Memory B cell (primary cell): Measurements from ENCODE around the gene RAB3GAP2.
"Not testable (repeated sequence)": the region's sequence is repeated elsewhere in the genome, so short reads cannot be mapped to it uniquely, and the experiment has no call there.

Experiments used
- ATAC-seq: fragments of 150-1000 bp; cut with Tn5 transposase; 2 replicates; pipeline ENCODE4 v1.10.0; 2021; ENCODE audit warnings: low read depth, mild to moderate bottlenecking, moderate library complexity
- DNase-seq, 2 donors: peaks; one replicate each; pipeline ENCODE4 v3.0.0; 2022; ENCODE audit warnings: low spot score in 2 of 2
- H3K27ac Mint-ChIP-seq: one replicate; pipeline ENCODE4 v1.8.0; 2022; ENCODE audit warnings: mild to moderate bottlenecking, moderate library complexity, mixed read lengths
- H3K27me3 Mint-ChIP-seq: one replicate; pipeline ENCODE4 v1.8.0; 2022; ENCODE audit warnings: mixed read lengths
- H3K36me3 Mint-ChIP-seq: one replicate; pipeline ENCODE4 v1.8.0; 2022; ENCODE audit warnings: mild to moderate bottlenecking, mixed read lengths
- H3K4me1 Mint-ChIP-seq: one replicate; pipeline ENCODE4 v1.8.0; 2022; ENCODE audit warnings: mixed read lengths
- H3K4me3 Mint-ChIP-seq: one replicate; pipeline ENCODE4 v1.8.0; 2022; ENCODE audit warnings: mild to moderate bottlenecking, moderate library complexity, mixed read lengths
- H3K9me3 Mint-ChIP-seq: one replicate; pipeline ENCODE4 v1.8.0; 2022; ENCODE audit warnings: mixed read lengths

Gene RAB3GAP2

GRCh38 chr1:220241072-220241663, 31.1 kb downstream of the RAB3GAP2 start:
- no peak for DNase-seq
- Mint-ChIP-seq H3K27me3 (no peaks in the 10 kb centered on the region), H3K4me3 (no peak overlapping the region), H3K9me3 (peaks cover 2% of the 10 kb centered on the region), H3K4me1 (peaks cover 26% of the 10 kb centered on the region), H3K27ac (peak overlapping the region; percentile 35), H3K36me3 (peaks cover 15% of the 10 kb centered on the region)
- ATAC-seq: no peak

DNA sequence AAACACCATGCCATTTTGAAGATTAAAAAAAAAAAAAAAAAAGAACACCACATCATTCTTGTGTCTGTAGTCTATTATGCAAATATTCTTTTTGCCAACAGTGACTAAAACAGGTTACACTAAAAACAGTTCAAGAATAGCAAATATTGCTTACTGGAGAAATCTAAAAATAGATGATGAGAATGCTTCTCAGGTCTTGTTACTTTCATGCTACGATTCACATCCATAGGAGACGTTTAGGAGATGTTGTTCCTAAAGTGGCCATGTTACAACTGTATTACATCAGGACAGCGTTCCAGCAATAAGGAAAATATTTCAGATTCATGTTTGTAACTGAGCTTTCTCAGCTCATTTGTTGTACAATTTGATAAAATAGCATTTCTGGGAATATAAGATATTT, 32.3 kb downstream of the RAB3GAP2 start:
- H3K4me1 Mint-ChIP-seq: peaks cover 26% of the 10 kb centered on the region
- DNase-seq: no peak
- H3K36me3 Mint-ChIP-seq: peaks cover 10% of the 10 kb centered on the region

DNA sequence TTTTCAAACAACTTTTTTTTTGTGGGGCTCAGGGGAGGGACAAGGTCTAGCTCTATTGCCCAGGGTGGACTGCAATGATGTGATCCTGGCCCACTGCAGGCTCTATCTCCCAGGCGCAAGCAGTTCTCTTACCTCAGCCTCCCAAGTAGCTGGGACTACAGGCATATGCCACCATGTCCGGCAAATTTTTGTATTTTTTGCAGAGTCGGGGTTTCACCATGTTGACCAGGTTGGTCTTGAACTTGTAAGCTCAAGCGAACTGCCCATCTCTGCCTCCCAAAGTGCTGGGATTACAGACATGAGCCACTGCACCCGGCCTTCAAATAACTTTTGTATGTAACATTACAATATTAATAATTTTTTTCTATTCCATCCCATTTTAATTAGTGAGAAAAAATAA, 33.0 kb downstream of the RAB3GAP2 start:
- Mint-ChIP-seq H3K27me3 (no peaks in the 10 kb centered on the region), H3K27ac (no peak overlapping the region), H3K9me3 (no peaks in the 10 kb centered on the region), H3K4me1 (peaks cover 28% of the 10 kb centered on the region), H3K36me3 (peaks cover 10% of the 10 kb centered on the region), H3K4me3 (no peak overlapping the region)
- DNase-seq (no peak), ATAC-seq (no peak)

More for the DNA sequence above, 32.3 kb downstream of the RAB3GAP2 start:
- peaks cover 1% of the 10 kb centered on the region for H3K9me3 Mint-ChIP-seq
- no peak overlapping the region for H3K4me3 Mint-ChIP-seq
- ATAC-seq: no peak
- H3K27ac Mint-ChIP-seq: no peak overlapping the region
- no peaks in the 10 kb centered on the region for H3K27me3 Mint-ChIP-seq

DNA sequence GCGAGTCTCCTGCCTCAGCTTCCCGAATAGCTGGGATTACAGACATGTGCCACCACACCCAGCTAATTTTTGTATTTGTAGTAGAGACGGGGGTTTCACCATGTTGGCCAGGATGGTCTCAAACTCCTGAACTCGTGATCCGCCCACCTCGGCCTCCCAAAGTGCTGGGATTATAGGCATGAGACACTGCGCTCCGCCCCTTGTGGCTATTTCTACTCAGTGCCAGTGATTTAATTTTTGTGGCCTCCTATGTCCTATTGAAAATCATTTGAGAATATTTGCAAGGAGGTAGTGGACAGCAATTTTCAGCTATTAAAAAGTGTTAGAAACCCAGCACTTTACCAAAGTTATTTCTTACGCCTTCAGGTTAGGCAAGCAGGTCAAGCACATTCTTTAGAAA, 36.0 kb downstream of the RAB3GAP2 start:
- DNase-seq, H3K4me3 Mint-ChIP-seq, H3K9me3 Mint-ChIP-seq, ATAC-seq, H3K27me3 Mint-ChIP-seq, H3K27ac Mint-ChIP-seq, H3K36me3 Mint-ChIP-seq: not testable (repeated sequence)
- H3K4me1 Mint-ChIP-seq: peaks cover 19% of the 10 kb centered on the region

DNA sequence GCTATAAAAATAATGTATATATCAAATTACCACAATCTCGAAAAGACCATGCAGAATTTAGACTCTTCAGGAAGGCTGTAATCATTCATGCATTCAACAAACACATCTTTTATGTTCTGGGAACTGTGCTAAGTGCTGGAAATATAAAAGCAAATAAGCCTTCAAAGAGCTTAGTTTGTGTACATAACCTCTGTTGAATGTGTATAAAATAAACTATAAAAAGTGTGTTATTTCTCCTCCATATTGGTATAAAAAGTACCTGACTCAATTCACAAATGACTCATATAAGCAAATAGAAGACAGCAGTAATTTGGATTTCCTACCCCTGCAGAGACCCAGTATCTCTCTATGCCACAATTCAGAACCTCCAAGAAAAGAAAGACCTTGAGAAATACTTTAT, 36.8 kb downstream of the RAB3GAP2 start:
- no peak for DNase-seq

DNA sequence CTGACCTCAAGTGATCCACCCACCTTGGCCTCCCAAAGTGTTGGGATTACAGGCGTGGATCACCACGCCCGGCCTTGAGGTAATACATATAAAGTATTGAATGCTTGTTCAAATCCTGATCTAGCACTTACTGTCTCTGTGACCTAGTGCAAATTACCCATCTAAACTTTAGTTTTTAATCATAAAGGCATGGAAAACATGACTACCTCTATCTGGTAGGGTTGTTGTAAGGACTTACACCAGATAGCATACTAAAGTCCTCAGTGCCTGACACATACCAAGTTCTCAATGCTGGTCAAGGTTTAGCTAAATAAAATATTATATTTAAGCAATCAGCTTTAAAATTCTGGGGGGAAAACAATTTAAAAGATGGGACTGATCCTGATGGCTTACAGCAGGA, 38.3 kb downstream of the RAB3GAP2 start:
- peaks cover 26% of the 10 kb centered on the region for H3K4me1 Mint-ChIP-seq
- H3K9me3 Mint-ChIP-seq: no peaks in the 10 kb centered on the region
- DNase-seq: no peak
- H3K27ac Mint-ChIP-seq: no peak overlapping the region
- H3K27me3 Mint-ChIP-seq: no peaks in the 10 kb centered on the region
- peaks cover 22% of the 10 kb centered on the region for H3K36me3 Mint-ChIP-seq
- H3K4me3 Mint-ChIP-seq: no peak overlapping the region
- no peak for ATAC-seq

More for the DNA sequence above, 36.8 kb downstream of the RAB3GAP2 start:
- no peak overlapping the region for H3K27ac Mint-ChIP-seq
- peaks cover 24% of the 10 kb centered on the region for H3K4me1 Mint-ChIP-seq
- H3K36me3 Mint-ChIP-seq: peaks cover 16% of the 10 kb centered on the region
- H3K4me3 Mint-ChIP-seq: no peak overlapping the region
- ATAC-seq: no peak
- H3K27me3 Mint-ChIP-seq: no peaks in the 10 kb centered on the region
- H3K9me3 Mint-ChIP-seq: no peaks in the 10 kb centered on the region

DNA sequence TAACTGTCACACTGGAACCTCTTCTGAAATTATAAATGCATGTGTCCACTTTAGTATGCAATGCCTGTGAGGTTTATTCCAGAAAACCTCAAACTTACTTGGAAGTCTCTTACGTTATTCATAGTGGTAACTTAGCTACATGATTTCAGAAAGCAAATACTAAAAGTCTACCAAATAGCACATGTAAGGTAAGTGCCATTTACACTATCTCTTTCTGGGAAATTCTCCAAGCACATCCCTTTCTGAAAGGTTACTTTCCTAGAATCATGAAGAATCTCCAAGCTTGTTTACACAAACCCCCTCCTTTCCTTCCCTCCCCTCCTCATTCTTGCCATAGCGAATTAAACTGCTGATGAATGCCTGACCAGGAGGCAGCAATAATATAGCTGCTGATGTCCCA, 42.5 kb downstream of the RAB3GAP2 start:
- Mint-ChIP-seq H3K27me3 (no peaks in the 10 kb centered on the region), H3K27ac (peak overlapping the region; percentile 62), H3K36me3 (peaks cover 29% of the 10 kb centered on the region), H3K9me3 (no peaks in the 10 kb centered on the region), H3K4me1 (peaks cover 49% of the 10 kb centered on the region), H3K4me3 (no peak overlapping the region)
- no peak for ATAC-seq
- DNase-seq: no peak

DNA sequence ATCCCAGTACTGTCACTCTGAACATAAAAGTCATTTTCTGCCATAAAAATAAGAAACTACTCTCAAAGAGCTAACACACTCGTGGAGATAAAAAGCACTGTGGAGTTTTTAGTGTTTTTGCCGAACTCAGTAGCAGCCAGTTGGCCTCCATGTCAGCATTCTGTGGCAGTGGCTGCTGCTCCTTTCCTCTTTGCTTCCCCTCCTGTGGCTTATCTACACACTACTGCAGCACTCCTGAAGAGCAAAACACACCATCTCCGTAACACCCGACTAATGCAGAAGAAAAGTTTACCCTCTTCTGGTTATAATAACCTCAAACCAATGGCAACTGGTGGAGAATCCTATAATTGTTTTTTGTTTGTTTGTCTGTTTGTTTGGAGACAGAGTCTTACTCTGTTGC, 44.9 kb downstream of the RAB3GAP2 start:
- no peak for ATAC-seq
- H3K27me3 Mint-ChIP-seq: no peaks in the 10 kb centered on the region
- H3K36me3 Mint-ChIP-seq: peaks cover 29% of the 10 kb centered on the region
- H3K4me1 Mint-ChIP-seq: peaks cover 55% of the 10 kb centered on the region
- no peak overlapping the region for H3K4me3 Mint-ChIP-seq
- H3K27ac Mint-ChIP-seq: peak overlapping the region; percentile 99
- no peaks in the 10 kb centered on the region for H3K9me3 Mint-ChIP-seq
- no peak for DNase-seq

DNA sequence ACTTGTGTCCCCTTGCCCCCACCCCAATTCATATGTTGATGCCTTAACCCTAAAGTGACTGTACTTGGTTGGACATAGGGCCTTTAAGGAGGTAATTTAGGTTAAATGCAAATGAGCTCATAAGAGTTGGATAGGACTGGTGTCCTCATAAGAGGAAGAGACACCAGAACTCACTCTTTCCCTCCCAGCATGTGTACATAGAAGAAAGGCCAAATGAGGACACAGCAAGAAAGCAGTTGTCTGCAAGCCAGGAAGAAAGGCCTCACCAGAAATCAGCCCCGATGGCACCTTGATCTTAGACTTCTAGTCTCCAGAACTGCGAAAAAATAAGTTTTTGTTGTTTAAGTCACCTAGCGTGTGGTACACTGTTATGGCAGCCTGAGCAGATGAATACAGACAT, 45.5 kb downstream of the RAB3GAP2 start:
- peaks cover 29% of the 10 kb centered on the region for H3K36me3 Mint-ChIP-seq

GRCh38 chr1:220225957-220226356, 46.3 kb downstream of the RAB3GAP2 start:
- no peak for DNase-seq
- peaks cover 49% of the 10 kb centered on the region for H3K4me1 Mint-ChIP-seq
- ATAC-seq: no peak
- peak overlapping the region; percentile 99 for H3K27ac Mint-ChIP-seq
- H3K36me3 Mint-ChIP-seq: peaks cover 22% of the 10 kb centered on the region
- no peaks in the 10 kb centered on the region for H3K27me3 Mint-ChIP-seq
- H3K9me3 Mint-ChIP-seq: no peaks in the 10 kb centered on the region
- H3K4me3 Mint-ChIP-seq: no peak overlapping the region

More for the DNA sequence above, 45.5 kb downstream of the RAB3GAP2 start:
- ATAC-seq (no peak), DNase-seq (no peak)
- Mint-ChIP-seq H3K27me3 (no peaks in the 10 kb centered on the region), H3K4me1 (peaks cover 55% of the 10 kb centered on the region), H3K27ac (peak overlapping the region; percentile 99), H3K9me3 (no peaks in the 10 kb centered on the region), H3K4me3 (no peak overlapping the region)

DNA sequence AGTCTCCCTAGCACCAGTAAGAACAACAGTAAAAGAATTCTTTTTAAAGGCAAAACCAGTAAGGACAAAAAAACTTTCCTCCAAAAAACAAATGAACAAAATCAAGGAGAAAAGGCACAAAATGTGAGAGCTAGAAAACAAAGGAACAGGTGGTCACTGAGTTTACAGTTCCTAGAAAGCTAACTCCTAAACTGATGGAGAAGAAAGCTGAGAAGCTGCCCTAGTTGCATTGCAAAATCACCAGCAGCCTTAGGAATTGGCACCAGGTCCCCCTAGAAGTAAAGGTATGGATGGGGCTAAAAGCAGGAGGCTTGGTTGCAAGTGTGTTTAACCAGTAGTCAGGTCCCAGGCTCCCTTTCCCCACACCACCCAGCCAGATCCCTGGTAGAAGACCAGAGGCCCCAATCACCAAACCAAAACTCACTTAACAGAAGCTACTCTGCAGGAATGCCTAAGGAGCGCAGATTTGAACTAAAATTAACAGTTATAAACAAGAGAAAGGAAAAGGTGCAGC, 47.6 kb downstream of the RAB3GAP2 start:
- Mint-ChIP-seq H3K36me3 (peaks cover 16% of the 10 kb centered on the region), H3K4me3 (no peak overlapping the region), H3K4me1 (peaks cover 49% of the 10 kb centered on the region), H3K27me3 (no peaks in the 10 kb centered on the region), H3K27ac (peak overlapping the region; percentile 99), H3K9me3 (no peaks in the 10 kb centered on the region)
- ATAC-seq: no peak
- DNase-seq: no peak

DNA sequence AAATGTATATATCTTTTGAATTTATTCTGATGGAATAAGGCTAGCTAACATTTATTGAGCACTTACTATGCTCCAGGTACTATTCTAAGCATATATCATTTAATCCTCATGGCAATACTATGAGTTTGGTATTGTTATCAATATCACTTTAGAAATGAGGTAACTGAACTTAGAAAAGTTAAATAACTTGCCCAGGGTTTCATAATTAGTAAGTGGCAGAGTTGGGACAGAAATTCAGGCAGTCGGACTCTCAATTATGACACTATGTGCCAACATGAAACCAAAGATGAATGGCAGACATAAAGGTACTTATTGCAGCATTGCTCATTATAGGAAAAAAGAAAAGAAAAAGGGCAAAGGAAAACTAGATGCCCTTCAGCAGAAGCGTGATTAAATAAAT, 48.2 kb downstream of the RAB3GAP2 start:
- no peak for ATAC-seq
- no peaks in the 10 kb centered on the region for H3K27me3 Mint-ChIP-seq
- H3K27ac Mint-ChIP-seq: peak overlapping the region; percentile 99
- H3K4me3 Mint-ChIP-seq: no peak overlapping the region
- peaks cover 54% of the 10 kb centered on the region for H3K4me1 Mint-ChIP-seq
- H3K9me3 Mint-ChIP-seq: no peaks in the 10 kb centered on the region
- peaks cover 15% of the 10 kb centered on the region for H3K36me3 Mint-ChIP-seq
- no peak for DNase-seq

DNA sequence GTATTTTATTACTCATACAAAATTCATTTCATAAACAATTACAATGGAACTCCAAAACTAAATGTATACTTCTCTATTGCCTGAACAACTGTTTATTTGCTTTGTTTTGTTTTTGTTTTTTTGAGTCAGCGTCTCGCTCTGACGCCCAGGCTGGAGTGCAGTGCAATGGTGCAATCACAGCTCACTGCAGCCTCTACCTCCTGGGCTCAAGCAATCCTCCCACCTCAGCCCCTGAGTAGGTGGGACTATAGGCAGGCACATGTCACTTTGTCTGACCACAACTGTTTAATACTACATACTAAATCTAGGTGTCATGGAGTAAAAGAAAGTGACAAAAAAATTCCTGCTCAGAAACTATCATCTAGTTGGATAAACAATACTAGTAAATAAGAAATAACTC, 49.3 kb downstream of the RAB3GAP2 start:
- Mint-ChIP-seq H3K4me1 (peaks cover 50% of the 10 kb centered on the region), H3K4me3 (peak overlapping the region; percentile 65), H3K27ac (peak overlapping the region; percentile 99), H3K36me3 (peaks cover 8% of the 10 kb centered on the region), H3K9me3 (no peaks in the 10 kb centered on the region), H3K27me3 (no peaks in the 10 kb centered on the region)
- ATAC-seq: no peak
- DNase-seq: no peak

GRCh38 chr1:220221670-220222069, 50.6 kb downstream of the RAB3GAP2 start:
- Mint-ChIP-seq H3K27me3 (no peaks in the 10 kb centered on the region), H3K4me3 (peak overlapping the region; percentile 53), H3K4me1 (peaks cover 47% of the 10 kb centered on the region), H3K9me3 (no peaks in the 10 kb centered on the region), H3K36me3 (peaks cover 4% of the 10 kb centered on the region), H3K27ac (peak overlapping the region; percentile 99)
- ATAC-seq: no peak
- no peak for DNase-seq

- DNase-seq: no peak
- H3K27me3 Mint-ChIP-seq: no peaks in the 10 kb centered on the region
- ATAC-seq: no peak
- peak overlapping the region; percentile 99 for H3K27ac Mint-ChIP-seq
- H3K36me3 Mint-ChIP-seq: peaks cover 4% of the 10 kb centered on the region
- peak overlapping the region; percentile 24 for H3K4me3 Mint-ChIP-seq
- H3K9me3 Mint-ChIP-seq: no peaks in the 10 kb centered on the region
- peaks cover 43% of the 10 kb centered on the region for H3K4me1 Mint-ChIP-seq
Measured at GRCh38 chr1:220221269-220221668, 51.0 kb downstream of the RAB3GAP2 start.
